ENCODE measurements around the gene LCP1. TPM values are rescaled to one million over a fixed set of nuclear protein-coding genes. Genes with fewer than 3 reads are reported as not detected.

The LCP1 gene
- total and polyA plus RNA-seq, 3 donors from 2014 or later: 24.1 to 80.5 (median 48.7) TPM

- H3K9me3 ChIP-seq: no peaks in the 10 kb centered on the region
- 71 to 72% methylated on average over 9 of the region's 9 CpGs for WGBS, 2 donors
- H3K4me3 ChIP-seq: no peak overlapping the region
- no peaks in the 10 kb centered on the region for H3K27me3 ChIP-seq
- no peaks in the 10 kb centered on the region for H3K4me1 ChIP-seq
- H3K27ac ChIP-seq: no peak overlapping the region
- DNase-seq: no peak
- no peaks in the 10 kb centered on the region for H3K36me3 ChIP-seq (ENCODE audit: low read depth, missing control alignments)
- intact Hi-C loops (cut with DNase I; ENCODE audit: low total_unique reads): no loop called here
- TF ChIP-seq CTCF (IDR thresholded peaks at IDR 0.05) (no peak), POLR2A (IDR thresholded peaks at IDR 0.05) (no peak)
Observed at GRCh38 chr13:46114613-46115012, 67.4 kb downstream of the LCP1 start.

GRCh38 chr13:46113596-46113995 is 68.4 kb downstream of the LCP1 start:
- H3K27ac ChIP-seq: no peak overlapping the region
- H3K36me3 ChIP-seq (ENCODE audit: low read depth, missing control alignments): no peaks in the 10 kb centered on the region
- no peak for DNase-seq
- WGBS, 2 donors: 80 to 93% methylated on average over 2 of the region's 2 CpGs
- no peak overlapping the region for H3K4me3 ChIP-seq
- H3K27me3 ChIP-seq: no peaks in the 10 kb centered on the region
- H3K4me1 ChIP-seq: no peaks in the 10 kb centered on the region
- no peaks in the 10 kb centered on the region for H3K9me3 ChIP-seq
- no peak for TF ChIP-seq CTCF (IDR thresholded peaks at IDR 0.05)
- no peak for TF ChIP-seq POLR2A (IDR thresholded peaks at IDR 0.05)
- intact Hi-C loops (cut with DNase I; ENCODE audit: low total_unique reads): no loop called here

GRCh38 chr13:46111151-46111550 is 70.8 kb downstream of the LCP1 start:
- Histone ChIP-seq H3K4me3 (no peak overlapping the region), H3K27ac (no peak overlapping the region), H3K27me3 (no peaks in the 10 kb centered on the region), H3K36me3 (ENCODE audit: low read depth, missing control alignments) (no peaks in the 10 kb centered on the region), H3K9me3 (no peaks in the 10 kb centered on the region), H3K4me1 (no peaks in the 10 kb centered on the region)
- no peak for DNase-seq
- intact Hi-C loops (cut with DNase I; ENCODE audit: low total_unique reads): no loop called here
- no peak for TF ChIP-seq POLR2A (IDR thresholded peaks at IDR 0.05)
- TF ChIP-seq CTCF (IDR thresholded peaks at IDR 0.05): no peak

GRCh38 chr13:46109451-46109850 is 72.5 kb downstream of the LCP1 start:
- H3K4me1 ChIP-seq: no peaks in the 10 kb centered on the region
- WGBS, 2 donors: 66 to 72% methylated on average over 4 of the region's 4 CpGs
- no peaks in the 10 kb centered on the region for H3K9me3 ChIP-seq
- intact Hi-C loops (cut with DNase I; ENCODE audit: low total_unique reads): no loop called here
- H3K36me3 ChIP-seq (ENCODE audit: low read depth, missing control alignments): no peaks in the 10 kb centered on the region
- DNase-seq: no peak
- TF ChIP-seq POLR2A (IDR thresholded peaks at IDR 0.05) (no peak), CTCF (IDR thresholded peaks at IDR 0.05) (no peak)
- no peak overlapping the region for H3K4me3 ChIP-seq
- H3K27ac ChIP-seq: no peak overlapping the region
- H3K27me3 ChIP-seq: no peaks in the 10 kb centered on the region

GRCh38 chr13:46106839-46107371 is 75.1 kb downstream of the LCP1 start:
- no peak overlapping the region for H3K27ac ChIP-seq
- H3K27me3 ChIP-seq: no peaks in the 10 kb centered on the region
- TF ChIP-seq POLR2A (IDR thresholded peaks at IDR 0.05): no peak
- no peak for TF ChIP-seq CTCF (IDR thresholded peaks at IDR 0.05)
- H3K9me3 ChIP-seq: no peaks in the 10 kb centered on the region
- no peaks in the 10 kb centered on the region for H3K4me1 ChIP-seq
- WGBS, 2 donors: 75 to 76% methylated on average over 4 of the region's 4 CpGs
- no peak for DNase-seq
- no peaks in the 10 kb centered on the region for H3K36me3 ChIP-seq (ENCODE audit: low read depth, missing control alignments)
- intact Hi-C loops (cut with DNase I; ENCODE audit: low total_unique reads): no loop called here
- H3K4me3 ChIP-seq: no peak overlapping the region
